ENCODE results near the gene PXDC1. TPM values are rescaled to one million over a fixed set of nuclear protein-coding genes. Genes with fewer than 3 reads are reported as not detected.

PXDC1 gene
- total and polyA plus RNA-seq, 12 donors: 3.7 to 46.7 (median 22.5) TPM

- DNase-seq: peak; percentile 83 to 91 (median 88)
- intact Hi-C loops (cut with DNase I): no loop called here
- peaks cover 19 to 34% of the 10 kb centered on the region in 2 donors for H3K4me1 ChIP-seq (replicated peaks in 1 of 2)
- no peaks in the 10 kb centered on the region for H3K9me3 ChIP-seq (replicated peaks in 1 of 3)
- whole genome bisulfite sequencing, 4 donors: 2 to 5% (median 3%) methylated on average over 22 to 73 of the region's 74 CpGs
- peak overlapping the region; percentile 45 to 97 (median 93) for H3K27ac ChIP-seq
- peak overlapping the region in 2 of 4 donors; percentile 51 to 89 for H3K4me3 ChIP-seq
- H3K36me3 ChIP-seq (replicated peaks in 1 of 2): no peaks in the 10 kb centered on the region
- no peaks in the 10 kb centered on the region for H3K27me3 ChIP-seq
- peak; percentile 19 to 60 for TF ChIP-seq POLR2A (IDR thresholded peaks at IDR 0.05)
- no peak for TF ChIP-seq CTCF (IDR thresholded peaks at IDR 0.05)
Observed at GRCh38 chr6:3750317-3751076, 1.0 kb downstream of the PXDC1 start.

GRCh38 chr6:3749977-3750316 lies 1.6 kb downstream of the PXDC1 start:
- Histone ChIP-seq H3K4me3 (peak overlapping the region in 2 of 4 donors; percentile 51 to 89), H3K27me3 (no peaks in the 10 kb centered on the region), H3K27ac (peak overlapping the region; percentile 45 to 97 (median 93)), H3K9me3 (replicated peaks in 1 of 3) (no peaks in the 10 kb centered on the region), H3K4me1 (replicated peaks in 1 of 2) (peaks cover 19 to 34% of the 10 kb centered on the region in 2 donors), H3K36me3 (replicated peaks in 1 of 2) (no peaks in the 10 kb centered on the region)
- intact Hi-C loops (cut with DNase I): loop anchor here (5.0 to 10.0 kb wide), 2 partner anchors 242 to 265 kb away; no protein-coding TSS in a partner anchor
- TF ChIP-seq POLR2A (IDR thresholded peaks at IDR 0.05): no peak
- TF ChIP-seq CTCF (IDR thresholded peaks at IDR 0.05): no peak
- DNase-seq: peak; percentile 38 to 73 (median 58)
- 47 to 52% (median 47%) methylated on average over 4 to 7 of the region's 7 CpGs for WGBS, 4 donors

- H3K9me3 ChIP-seq (replicated peaks in 1 of 3): no peaks in the 10 kb centered on the region
- peaks cover 19 to 34% of the 10 kb centered on the region in 2 donors for H3K4me1 ChIP-seq (replicated peaks in 1 of 2)
- peak in 2 of 7 donors; percentile 19 to 21 for DNase-seq
- peak overlapping the region in 1 of 4 donors; percentile 89 for H3K4me3 ChIP-seq
- intact Hi-C loops (cut with DNase I): loop anchor here (5.0 to 10.0 kb wide), 2 partner anchors 243 to 266 kb away; no protein-coding TSS in a partner anchor
- H3K27ac ChIP-seq: peak overlapping the region in 4 of 5 donors; percentile 1 to 97 (median 92)
- WGBS, 4 donors: 66 to 83% (median 76%) methylated on average over 24 of the region's 24 CpGs
- no peaks in the 10 kb centered on the region for H3K27me3 ChIP-seq
- no peak for TF ChIP-seq CTCF (IDR thresholded peaks at IDR 0.05)
- no peak for TF ChIP-seq POLR2A (IDR thresholded peaks at IDR 0.05)
- no peaks in the 10 kb centered on the region for H3K36me3 ChIP-seq (replicated peaks in 1 of 2)
Observed at GRCh38 chr6:3749067-3749841, 2.3 kb downstream of the PXDC1 start.

Measured in adrenal gland (tissue), 12 donors.